HG02885 (cell line): ENCODE data around the gene KIAA0753.

ENCODE experiments used
- ATAC-seq: cut with Tn5 transposase; IDR thresholded peaks from one replicate; pipeline ENCODE4 v1.9.1; 2021; ENCODE audit warnings: mild to moderate bottlenecking; ENCODE audit not compliant: unreplicated experiment, poor library complexity

KIAA0753 gene

GRCh38 chr17:6554342-6554741 is 86.2 kb downstream of the KIAA0753 start:
- no peak for ATAC-seq

GRCh38 chr17:6551869-6552531 is 88.5 kb downstream of the KIAA0753 start:
- no peak for ATAC-seq

GRCh38 chr17:6551356-6551755 is 89.2 kb downstream of the KIAA0753 start:
- no peak for ATAC-seq

GRCh38 chr17:6549384-6550036 is 91.0 kb downstream of the KIAA0753 start:
- ATAC-seq: no peak

- no peak for ATAC-seq
These were observed 91.8 kb downstream of the KIAA0753 start for GRCh38 chr17:6548578-6549330.

- no peak for ATAC-seq
These were observed 92.5 kb downstream of the KIAA0753 start for GRCh38 chr17:6548034-6548433.

- ATAC-seq: no peak
These were observed 93.2 kb downstream of the KIAA0753 start for GRCh38 chr17:6547336-6547735.

- ATAC-seq: no peak
These were observed 94.3 kb downstream of the KIAA0753 start for GRCh38 chr17:6546069-6546718.

- no peak for ATAC-seq
These were observed 95.2 kb downstream of the KIAA0753 start for GRCh38 chr17:6545291-6545690.

GRCh38 chr17:6544011-6544370 is 96.5 kb downstream of the KIAA0753 start:
- no peak for ATAC-seq

GRCh38 chr17:6543079-6544010 is 97.2 kb downstream of the KIAA0753 start:
- ATAC-seq: no peak

- ATAC-seq: no peak
These were observed 97.9 kb downstream of the KIAA0753 start for GRCh38 chr17:6542577-6542976.

GRCh38 chr17:6541886-6542285 is 98.6 kb downstream of the KIAA0753 start:
- no peak for ATAC-seq

- no peak for ATAC-seq
These were observed 100.6 kb downstream of the KIAA0753 start for GRCh38 chr17:6539871-6540270.

GRCh38 chr17:6536566-6537065 is 103.9 kb downstream of the KIAA0753 start:
- ATAC-seq: no peak

- no peak for ATAC-seq
These were observed 104.5 kb downstream of the KIAA0753 start for GRCh38 chr17:6536053-6536452.

GRCh38 chr17:6534846-6535514 is 105.5 kb downstream of the KIAA0753 start:
- no peak for ATAC-seq

GRCh38 chr17:6532441-6532885 is 108.0 kb downstream of the KIAA0753 start:
- ATAC-seq: no peak

GRCh38 chr17:6531575-6531974 is 108.9 kb downstream of the KIAA0753 start:
- ATAC-seq: no peak
